WTC11 (cell line): ENCODE measurements around the gene ARHGAP35. TPM values are rescaled to one million over a fixed set of nuclear protein-coding genes. Genes with fewer than 3 reads are reported as not detected.

Experiments used
- ARID4B ChIP-seq: sonication (generic); formaldehyde crosslinking; IDR thresholded peaks from 2 replicates; pipeline ENCODE4 v1.8.0; 2023; ENCODE audit warnings: missing genetic modification reagents, mild to moderate bottlenecking, borderline replicate concordance
- E2F4 ChIP-seq: sonication (generic); formaldehyde crosslinking; IDR thresholded peaks from 2 replicates; pipeline ENCODE4 v1.8.1; 2022; ENCODE audit warnings: low read depth, mild to moderate bottlenecking, moderate library complexity, missing genetic modification reagents, borderline replicate concordance
- FOXP1 ChIP-seq: sonication (generic); formaldehyde crosslinking; IDR thresholded peaks from 2 replicates; pipeline ENCODE4 v1.8.0; 2022; ENCODE audit warnings: missing genetic modification reagents, mild to moderate bottlenecking, moderate library complexity, borderline replicate concordance
- GABPB1 ChIP-seq: sonication (generic); formaldehyde crosslinking; IDR thresholded peaks from 2 replicates; pipeline ENCODE4 v1.8.1; 2023; ENCODE audit warnings: mild to moderate bottlenecking, missing genetic modification reagents
- MAX ChIP-seq: sonication (generic); formaldehyde crosslinking; IDR thresholded peaks from 2 replicates; pipeline ENCODE4 v1.8.0; 2022; ENCODE audit warnings: mild to moderate bottlenecking, missing genetic modification reagents
- NFE2L1 ChIP-seq: sonication (generic); formaldehyde crosslinking; IDR thresholded peaks from 2 replicates; pipeline ENCODE4 v1.8.1; 2023; ENCODE audit warnings: missing genetic modification reagents
- PRDM15 ChIP-seq: sonication (generic); formaldehyde crosslinking; IDR thresholded peaks from 2 replicates; pipeline ENCODE4 v1.8.0; 2022; ENCODE audit warnings: missing genetic modification reagents
- SMAD3 ChIP-seq: sonication (generic); formaldehyde crosslinking; IDR thresholded peaks from 2 replicates; pipeline ENCODE4 v1.8.0; 2022; ENCODE audit warnings: missing genetic modification reagents, mild to moderate bottlenecking, borderline replicate concordance
- SOX15 ChIP-seq: fragments of 250-450 bp; sonication (Bioruptor Pico); IDR thresholded peaks from 2 replicates; pipeline ENCODE4 v1.9.0; 2021; ENCODE audit warnings: mild to moderate bottlenecking
- SP1 ChIP-seq: sonication (generic); formaldehyde crosslinking; conservative IDR thresholded peaks from 2 replicates; pipeline ENCODE4 v1.8.1; 2022; ENCODE audit warnings: missing genetic modification reagents
- STAT6 ChIP-seq: sonication (generic); formaldehyde crosslinking; conservative IDR thresholded peaks from 2 replicates; pipeline ENCODE4 v1.8.1; 2023; ENCODE audit warnings: mild to moderate bottlenecking, low read depth, missing genetic modification reagents, moderate library complexity
- ZBTB43 ChIP-seq: sonication (generic); formaldehyde crosslinking; IDR thresholded peaks from 2 replicates; pipeline ENCODE4 v1.8.1; 2023; ENCODE audit warnings: mild to moderate bottlenecking, missing genetic modification reagents
- ZNF396 ChIP-seq: fragments of 250-450 bp; sonication (Bioruptor Pico); IDR thresholded peaks from 2 replicates; pipeline ENCODE4 v1.8.0; 2021; ENCODE audit warnings: mild to moderate bottlenecking, moderate library complexity, borderline replicate concordance
- total RNA-seq: library from RNA; stranded (reverse); gene quantifications from 3 replicates; pipeline ENCODE4 v1.2.3, GENCODE V29; 2021

The ARHGAP35 gene
- total RNA-seq, 1 experiment from 2014 or later: 56.3 TPM

GRCh38 chr19:46850228-46851203, 10.3 kb upstream of the ARHGAP35 start, which contains the start of gene AP2S1 (continued):
- TF ChIP-seq E2F4 (CRISPR knock-in tag) (0 out of 2 replicates have a peak, but pooled peaks have one; percentile 32), MAX (CRISPR knock-in tag) (peak; percentile 56; the same call in 1 of the 2 replicates), STAT6 (CRISPR knock-in tag) (no peak), ARID4B (CRISPR knock-in tag) (peak; percentile 57; the same call in 1 of the 2 replicates), NFE2L1 (0 out of 2 replicates have a peak, but pooled peaks have one; percentile 32), SOX15 (CRISPR knock-in tag) (no peak), PRDM15 (CRISPR knock-in tag) (peak; percentile 52; the same call in 1 of the 2 replicates), GABPB1 (peak; percentile 57; the same call in 1 of the 2 replicates), ZBTB43 (CRISPR knock-in tag) (0 out of 2 replicates have a peak, but pooled peaks have one; percentile 85), ZNF396 (no peak), SMAD3 (CRISPR knock-in tag) (peak; percentile 48; the same call in 1 of the 2 replicates), FOXP1 (peak; percentile 91), SP1 (CRISPR knock-in tag) (peak; percentile 86)
